SU-DHL-6 (cell line): ENCODE data around the gene COL4A1.

ENCODE experiments used
- CTCF ChIP-seq: fragments of 200-600 bp; sonication (generic); IDR thresholded peaks from one replicate; pipeline ENCODE4 v1.5.1; 2017; ENCODE audit warnings: antibody characterized with exemption, mild to moderate bottlenecking, low read length, moderate library complexity; ENCODE audit not compliant: insufficient read depth, poor library complexity, severe bottlenecking
- EZH2phosphoT487 ChIP-seq: fragments of 200-600 bp; sonication (generic), shearing (Covaris generic); conservative IDR thresholded peaks from 2 replicates; pipeline ENCODE4 v1.6.1; 2018; ENCODE audit warnings: mild to moderate bottlenecking, antibody characterized with exemption, low read length, moderate library complexity, mixed read lengths

GRCh38 chr13:110353339-110353977, 46.5 kb upstream of the COL4A1 start:
- TF ChIP-seq CTCF (no peak), EZH2phosphoT487 (no peak)
